Measurements from ENCODE around the gene RAP2C.

DNA sequence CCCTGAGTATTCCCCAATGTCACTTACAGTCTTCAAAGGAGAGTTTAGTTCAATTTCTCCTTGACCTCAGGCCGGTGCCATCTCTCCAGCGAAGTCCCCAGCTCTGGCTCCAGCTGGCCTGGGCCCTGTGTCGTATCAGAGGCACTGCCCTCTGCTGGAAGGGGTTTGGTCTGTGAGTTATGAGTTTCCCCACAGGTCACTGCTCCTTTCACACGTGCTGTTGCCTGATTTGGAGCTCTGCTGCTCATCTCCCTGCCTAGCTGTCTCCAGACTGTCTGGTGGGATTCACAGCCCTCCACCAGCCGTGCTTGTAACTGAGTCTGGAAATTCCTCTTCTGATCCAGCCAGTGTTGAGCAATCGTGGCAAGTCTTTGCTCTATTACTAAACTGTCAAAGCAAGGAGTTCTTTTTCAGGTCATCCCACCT is at the start of gene RAP2C:
- TF ChIP-seq POLR2A (IDR thresholded peaks at IDR 0.05) (no peak), EP300 (IDR thresholded peaks at IDR 0.05) (no peak), POLR2AphosphoS5 (IDR thresholded peaks at IDR 0.05) (no peak)
- TF ChIP-seq, protein P1, sequence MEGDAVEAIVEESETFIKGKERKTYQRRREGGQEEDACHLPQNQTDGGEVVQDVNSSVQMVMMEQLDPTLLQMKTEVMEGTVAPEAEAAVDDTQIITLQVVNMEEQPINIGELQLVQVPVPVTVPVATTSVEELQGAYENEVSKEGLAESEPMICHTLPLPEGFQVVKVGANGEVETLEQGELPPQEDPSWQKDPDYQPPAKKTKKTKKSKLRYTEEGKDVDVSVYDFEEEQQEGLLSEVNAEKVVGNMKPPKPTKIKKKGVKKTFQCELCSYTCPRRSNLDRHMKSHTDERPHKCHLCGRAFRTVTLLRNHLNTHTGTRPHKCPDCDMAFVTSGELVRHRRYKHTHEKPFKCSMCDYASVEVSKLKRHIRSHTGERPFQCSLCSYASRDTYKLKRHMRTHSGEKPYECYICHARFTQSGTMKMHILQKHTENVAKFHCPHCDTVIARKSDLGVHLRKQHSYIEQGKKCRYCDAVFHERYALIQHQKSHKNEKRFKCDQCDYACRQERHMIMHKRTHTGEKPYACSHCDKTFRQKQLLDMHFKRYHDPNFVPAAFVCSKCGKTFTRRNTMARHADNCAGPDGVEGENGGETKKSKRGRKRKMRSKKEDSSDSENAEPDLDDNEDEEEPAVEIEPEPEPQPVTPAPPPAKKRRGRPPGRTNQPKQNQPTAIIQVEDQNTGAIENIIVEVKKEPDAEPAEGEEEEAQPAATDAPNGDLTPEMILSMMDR (IDR thresholded peaks at IDR 0.05) = peak in 1 of 2 donors; percentile 34

All from suprapubic skin (tissue), 4 donors.